ENCODE data around the gene ADGRA3. TPM values are rescaled to one million over a fixed set of nuclear protein-coding genes. Genes with fewer than 3 reads are reported as not detected.

ADGRA3 gene
- total and polyA plus RNA-seq, 2 donors (not counting 3 experiments of a cell fraction or from before 2014, with no cell fraction given) = 17.2 to 36.2 TPM

GRCh38 chr4:22410645-22411247, 105.1 kb downstream of the ADGRA3 start:
- Histone ChIP-seq H3K4me2 (ENCODE audit: insufficient read depth, low read length) (no peak overlapping the region), H3K27ac (ENCODE audit: insufficient read depth, low read depth, low read length) (no peak overlapping the region), H2AFZ (ENCODE audit: low read depth, low read length) (no peak overlapping the region), H3K9ac (replicated peaks; ENCODE audit: extremely low read depth, insufficient read depth, low read length) (no peak overlapping the region), H3K9me1 (replicated peaks; ENCODE audit: control insufficient read depth, extremely low read depth, insufficient read depth, low read length) (no peaks in the 10 kb centered on the region), H3K4me1 (ENCODE audit: control insufficient read depth, extremely low read depth, insufficient read depth, low read length) (no peaks in the 10 kb centered on the region), H4K20me1 (replicated peaks; ENCODE audit: control insufficient read depth, extremely low read depth, insufficient read depth, low read length) (no peaks in the 10 kb centered on the region), H3K36me3 (ENCODE audit: control insufficient read depth in 2 of 2, extremely low read depth in 1 of 2, insufficient read depth in 2 of 2, low read length in 2 of 2) (no peaks in the 10 kb centered on the region), H3K9me3 (replicated peaks; ENCODE audit: control insufficient read depth, insufficient read depth, low read length) (no peaks in the 10 kb centered on the region), H3K79me2 (ENCODE audit: control insufficient read depth, insufficient read depth, low read length) (no peaks in the 10 kb centered on the region), H3K27me3 (ENCODE audit: control insufficient read depth in 2 of 2, insufficient read depth in 2 of 2, low read length in 2 of 2) (no peaks in the 10 kb centered on the region), H3K4me3 (replicated peaks in 1 of 3; ENCODE audit: insufficient read depth in 1 of 3, low read depth in 1 of 3, low read length in 3 of 3) (no peak overlapping the region)
- intact Hi-C loops (cut with micrococcal nuclease) = loop anchor here (1.0 to 10.0 kb wide), 4 partner anchors 25 to 2004 kb away; no protein-coding TSS in a partner anchor
- ChIA-PET CTCF (interaction anchor here (0.7 to 5.2 kb wide), 14 partner anchors 21 to 621 kb away, joined by 3 to 36 read pairs (median 4); no protein-coding TSS in a partner anchor), POLR2A (no interaction called here)
- dilution Hi-C loops (cut with MboI; ENCODE audit: extremely low pct_ligation_motif_present, low sequenced_read_pairs) = no loop called here
- FAIRE-seq (no peak), DNase-seq (ENCODE audit: low read depth, low spot score) (peak; percentile 36)
- BruUV-seq (replicated peaks) = no TSS peak
- TF ChIP-seq, protein P1, sequence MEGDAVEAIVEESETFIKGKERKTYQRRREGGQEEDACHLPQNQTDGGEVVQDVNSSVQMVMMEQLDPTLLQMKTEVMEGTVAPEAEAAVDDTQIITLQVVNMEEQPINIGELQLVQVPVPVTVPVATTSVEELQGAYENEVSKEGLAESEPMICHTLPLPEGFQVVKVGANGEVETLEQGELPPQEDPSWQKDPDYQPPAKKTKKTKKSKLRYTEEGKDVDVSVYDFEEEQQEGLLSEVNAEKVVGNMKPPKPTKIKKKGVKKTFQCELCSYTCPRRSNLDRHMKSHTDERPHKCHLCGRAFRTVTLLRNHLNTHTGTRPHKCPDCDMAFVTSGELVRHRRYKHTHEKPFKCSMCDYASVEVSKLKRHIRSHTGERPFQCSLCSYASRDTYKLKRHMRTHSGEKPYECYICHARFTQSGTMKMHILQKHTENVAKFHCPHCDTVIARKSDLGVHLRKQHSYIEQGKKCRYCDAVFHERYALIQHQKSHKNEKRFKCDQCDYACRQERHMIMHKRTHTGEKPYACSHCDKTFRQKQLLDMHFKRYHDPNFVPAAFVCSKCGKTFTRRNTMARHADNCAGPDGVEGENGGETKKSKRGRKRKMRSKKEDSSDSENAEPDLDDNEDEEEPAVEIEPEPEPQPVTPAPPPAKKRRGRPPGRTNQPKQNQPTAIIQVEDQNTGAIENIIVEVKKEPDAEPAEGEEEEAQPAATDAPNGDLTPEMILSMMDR (IDR thresholded peaks at IDR 0.05; ENCODE audit: extremely low read depth in 1 of 2, insufficient read depth in 1 of 2, low read depth in 1 of 2, low read length in 2 of 2) = peak; percentile 12 to 27
- TF ChIP-seq POLR2AphosphoS5 (IDR thresholded peaks at IDR 0.05; ENCODE audit: insufficient read depth, low read depth, low read length) = no peak

GRCh38 chr4:22408474-22408873, 107.4 kb downstream of the ADGRA3 start:
- Histone ChIP-seq H3K9me1 (replicated peaks; ENCODE audit: control insufficient read depth, extremely low read depth, insufficient read depth, low read length) (no peaks in the 10 kb centered on the region), H3K9me3 (replicated peaks; ENCODE audit: control insufficient read depth, insufficient read depth, low read length) (no peaks in the 10 kb centered on the region), H3K4me1 (ENCODE audit: control insufficient read depth, extremely low read depth, insufficient read depth, low read length) (no peaks in the 10 kb centered on the region), H2AFZ (ENCODE audit: low read depth, low read length) (no peak overlapping the region), H3K9ac (replicated peaks; ENCODE audit: extremely low read depth, insufficient read depth, low read length) (no peak overlapping the region), H3K79me2 (ENCODE audit: control insufficient read depth, insufficient read depth, low read length) (no peaks in the 10 kb centered on the region), H3K27ac (ENCODE audit: insufficient read depth, low read depth, low read length) (no peak overlapping the region), H3K4me2 (ENCODE audit: insufficient read depth, low read length) (no peak overlapping the region), H3K4me3 (replicated peaks in 1 of 3; ENCODE audit: insufficient read depth in 1 of 3, low read depth in 1 of 3, low read length in 3 of 3) (no peak overlapping the region), H3K27me3 (ENCODE audit: control insufficient read depth in 2 of 2, insufficient read depth in 2 of 2, low read length in 2 of 2) (no peaks in the 10 kb centered on the region), H4K20me1 (replicated peaks; ENCODE audit: control insufficient read depth, extremely low read depth, insufficient read depth, low read length) (no peaks in the 10 kb centered on the region), H3K36me3 (ENCODE audit: control insufficient read depth in 2 of 2, extremely low read depth in 1 of 2, insufficient read depth in 2 of 2, low read length in 2 of 2) (no peaks in the 10 kb centered on the region)
- TF ChIP-seq GATA2 (IDR thresholded peaks at IDR 0.05; ENCODE audit: insufficient read depth, insufficient read length, low read depth, low read length) (no peak), MYC (IDR thresholded peaks at IDR 0.05; ENCODE audit: low read depth, low read length) (no peak), FOS (IDR thresholded peaks at IDR 0.05; ENCODE audit: borderline replicate concordance, insufficient read depth, low read length) (no peak)
- TF ChIP-seq, protein P1 (IDR thresholded peaks at IDR 0.05; ENCODE audit: extremely low read depth in 1 of 2, insufficient read depth in 1 of 2, low read depth in 1 of 2, low read length in 2 of 2) = no peak
- intact Hi-C loops (cut with micrococcal nuclease) (no loop called here), dilution Hi-C loops (cut with MboI; ENCODE audit: extremely low pct_ligation_motif_present, low sequenced_read_pairs) (no loop called here)
- DNase-seq (ENCODE audit: low read depth, low spot score) (no peak), FAIRE-seq (no peak)
- POLR2A ChIA-PET = no interaction called here
- no TSS peak for BruUV-seq (replicated peaks)
- CTCF ChIA-PET = interaction anchor here (0.8 to 5.2 kb wide), 6 partner anchors 19 to 619 kb away, joined by 3 to 36 read pairs (median 6); no protein-coding TSS in a partner anchor

All from endothelial cell of umbilical vein (primary cell).